ENCODE data around the gene STX1B.
"Not testable (repeated sequence)": the region's sequence is repeated elsewhere in the genome, so short reads cannot be mapped to it uniquely, and the experiment has no call there.

STX1B gene

DNA sequence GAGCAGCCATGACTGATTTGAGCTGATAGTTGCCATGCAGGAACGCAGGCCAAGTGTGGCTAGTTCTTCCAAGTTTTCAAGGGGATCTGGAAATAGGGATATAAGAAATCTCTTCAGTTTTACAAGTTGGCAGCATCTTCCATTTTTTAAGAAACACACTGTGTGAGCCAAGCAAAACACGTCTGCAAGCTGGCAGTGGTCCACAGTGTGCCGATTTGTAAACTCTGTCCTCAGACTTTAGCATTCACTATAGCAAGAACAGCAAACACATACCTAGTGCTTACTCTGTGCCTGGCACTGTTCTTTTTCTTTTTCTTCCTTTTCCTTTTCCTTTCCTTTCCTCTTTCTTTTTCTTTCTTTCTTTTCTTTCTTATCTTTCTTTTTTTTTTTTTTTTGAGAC lies 58.7 kb downstream of the STX1B start:
- DNase-seq (ENCODE audit: low spot score) = no peak

DNA sequence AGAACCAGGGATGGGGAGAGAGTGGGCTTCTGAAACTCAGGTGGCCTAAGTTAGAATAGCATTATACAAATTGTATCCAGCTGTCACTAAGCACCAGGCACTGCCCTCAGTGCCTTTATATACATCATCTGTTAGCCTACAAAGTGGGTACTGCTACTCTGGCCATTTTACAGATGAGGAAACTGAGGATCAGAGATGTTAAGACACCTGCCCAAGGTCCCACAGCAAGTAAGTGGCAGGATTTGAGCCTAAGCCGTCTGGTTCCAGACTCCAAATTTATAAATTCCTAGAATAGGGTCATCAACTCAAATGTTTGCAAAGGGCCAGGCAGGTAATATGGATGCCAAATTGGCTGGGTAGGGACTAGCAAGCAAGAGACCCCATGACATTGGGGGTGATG lies 59.2 kb downstream of the STX1B start:
- no peak for DNase-seq (ENCODE audit: low spot score)

DNA sequence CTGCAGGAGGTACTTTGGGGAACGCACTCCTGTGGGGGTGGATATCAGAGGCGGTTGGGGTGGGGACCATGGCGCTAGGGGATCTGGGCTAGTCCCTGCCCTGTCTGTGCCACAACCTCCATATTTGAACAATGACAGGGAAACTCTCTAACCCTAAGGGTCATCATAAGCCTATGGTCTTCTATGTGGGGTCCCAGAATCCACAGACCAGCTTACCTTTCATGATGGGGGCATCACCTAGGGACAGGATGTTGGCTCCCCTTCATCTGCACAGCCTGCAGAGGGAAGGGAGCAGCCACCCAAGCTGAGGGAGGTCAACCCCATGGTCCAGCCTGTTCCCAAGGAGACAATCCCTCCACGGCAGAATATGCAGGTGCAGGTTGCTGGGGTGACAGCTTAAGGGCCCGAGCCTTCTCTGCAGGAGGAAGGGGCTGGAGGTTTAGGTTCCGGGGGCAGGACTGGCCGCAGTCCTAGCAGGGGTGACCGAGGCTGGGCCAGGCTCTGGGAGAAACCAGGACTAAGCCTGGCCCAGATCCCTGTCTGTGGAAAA lies 59.8 kb downstream of the STX1B start:
- no peak for DNase-seq (ENCODE audit: low spot score)

DNA sequence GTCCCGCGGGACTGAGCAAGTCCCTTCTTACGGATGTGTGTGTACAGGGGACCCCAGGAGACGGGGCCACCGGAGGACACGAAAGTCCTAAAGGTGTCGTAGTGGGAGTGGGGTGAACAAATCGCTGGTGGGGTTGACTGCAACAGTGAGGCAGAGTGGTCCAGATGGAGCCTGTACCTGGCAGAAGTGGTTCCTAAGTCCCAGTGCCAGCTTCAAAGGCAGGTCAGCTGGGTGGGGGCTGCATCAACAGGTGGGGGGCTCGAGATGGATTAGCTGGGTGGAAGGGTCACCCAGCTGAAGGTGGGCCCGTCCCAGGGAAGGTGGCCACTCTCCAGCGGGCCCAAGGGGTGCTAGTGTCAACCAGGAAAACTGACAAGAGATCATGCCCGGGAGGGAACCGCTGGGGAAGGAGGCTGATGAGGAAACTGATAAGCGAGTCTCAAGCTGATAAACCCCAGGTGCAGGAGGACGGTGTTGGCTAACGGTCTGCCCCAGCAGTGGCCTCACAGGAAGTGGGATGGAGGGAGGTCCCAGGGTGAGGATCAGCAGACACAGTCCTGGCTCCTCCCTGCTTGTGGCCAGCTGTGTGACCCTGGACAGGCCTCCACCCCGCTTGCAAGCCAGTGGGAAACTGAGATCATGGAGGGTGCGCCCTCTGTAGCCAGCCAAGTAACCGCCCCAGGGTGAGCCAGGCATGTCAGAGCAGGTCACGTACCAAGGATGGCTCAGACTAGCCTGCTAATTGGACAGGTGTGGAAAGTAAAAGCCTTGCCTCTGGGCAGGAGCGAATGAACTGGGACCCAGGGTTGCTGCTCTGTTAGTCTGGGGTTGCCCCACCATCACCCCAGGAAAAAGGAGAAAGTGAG lies 60.6 kb downstream of the STX1B start:
- DNase-seq (ENCODE audit: low spot score) = peak; percentile 72

DNA sequence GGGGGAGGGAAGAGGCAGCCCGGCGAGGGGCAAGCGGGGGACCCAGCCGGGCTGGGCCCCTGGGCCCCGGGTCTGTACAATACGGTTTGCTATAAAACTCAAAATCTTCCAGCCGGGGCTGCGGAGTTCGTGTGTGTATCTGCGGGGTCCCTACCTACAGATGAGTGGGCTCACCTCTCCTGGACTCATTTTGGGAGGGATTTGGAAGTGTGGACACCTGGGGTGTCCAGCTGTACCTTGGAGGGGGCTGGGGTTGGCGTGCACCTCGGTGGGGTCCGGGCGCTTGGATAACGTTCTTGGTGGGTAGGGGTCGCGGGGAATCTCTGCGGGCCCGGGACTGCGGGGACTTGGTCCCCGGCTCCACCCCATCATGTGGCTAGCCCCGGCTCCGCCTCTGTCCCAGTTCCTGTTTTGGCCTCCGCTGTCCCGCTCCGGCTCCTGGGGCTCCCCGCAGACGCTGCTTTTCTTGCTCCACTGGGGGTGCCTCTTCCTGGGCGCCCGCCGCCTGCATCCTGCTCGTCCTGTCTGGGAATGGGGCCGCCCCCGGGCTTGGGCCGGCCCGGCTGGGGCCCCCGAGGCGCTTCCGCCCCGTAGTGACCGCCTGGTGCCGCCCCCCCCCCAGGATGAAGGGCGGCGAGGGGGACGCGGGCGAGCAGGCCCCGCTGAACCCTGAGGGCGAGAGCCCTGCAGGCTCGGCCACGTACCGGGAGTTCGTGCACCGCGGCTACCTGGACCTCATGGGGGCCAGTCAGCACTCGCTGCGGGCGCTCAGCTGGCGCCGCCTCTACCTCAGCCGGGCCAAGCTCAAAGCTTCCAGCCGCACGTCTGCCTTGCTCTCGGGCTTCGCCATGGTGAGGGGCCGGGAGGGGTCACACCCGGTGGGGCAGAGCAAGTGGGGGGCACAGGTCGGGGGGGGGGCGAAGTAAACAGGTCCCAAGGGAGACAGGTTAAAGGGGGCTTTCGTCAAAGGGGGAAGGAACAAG lies 61.5 kb downstream of the STX1B start, which contains the start of gene ORAI3:
Gene ORAI3 (plus strand): TSS at position 402 of the 983 bp plus-strand sequence. CDS start 222 bp downstream, at position 624.
- peak; percentile 65 for DNase-seq (ENCODE audit: low spot score)

DNA sequence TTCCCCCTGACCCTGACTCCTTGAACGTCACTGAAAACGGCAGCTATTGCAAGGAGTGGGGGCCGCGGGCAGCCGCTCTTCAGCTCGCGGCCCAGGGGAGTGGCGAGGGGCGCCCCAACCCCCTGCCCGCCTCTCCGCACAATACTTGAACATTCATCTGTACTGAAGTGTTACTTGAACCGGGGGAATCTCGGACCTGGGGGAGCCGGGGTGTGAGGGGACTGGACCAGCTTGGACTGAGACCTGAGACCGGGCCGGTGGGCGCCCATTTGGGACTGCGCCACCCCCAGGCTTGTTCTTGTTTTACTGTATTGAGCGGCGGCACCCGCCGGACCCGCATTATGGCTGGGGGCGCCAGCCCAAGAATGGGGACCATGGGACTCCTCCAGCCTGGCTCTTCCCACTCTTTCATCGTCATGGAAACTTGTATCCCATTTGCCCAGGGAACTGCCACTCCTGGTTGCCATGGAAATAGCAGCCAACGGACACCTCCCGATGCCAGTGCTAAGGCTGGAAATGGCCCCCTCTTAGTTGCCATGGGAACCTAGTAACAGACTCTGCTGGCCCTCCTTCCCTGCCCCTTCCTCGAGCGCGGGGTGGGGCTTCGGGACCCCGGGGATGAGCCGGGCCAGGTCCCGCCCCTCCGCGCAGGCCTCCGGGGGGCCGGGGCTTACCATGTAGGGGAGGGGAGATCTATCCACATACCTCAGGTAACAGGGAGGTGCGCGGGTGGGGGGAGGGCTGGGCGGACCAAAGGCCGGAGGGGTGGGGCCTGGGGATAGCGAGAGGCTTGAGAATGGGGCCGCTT lies 62.4 kb downstream of the STX1B start:
- DNase-seq (ENCODE audit: low spot score) = peak; percentile 98

DNA sequence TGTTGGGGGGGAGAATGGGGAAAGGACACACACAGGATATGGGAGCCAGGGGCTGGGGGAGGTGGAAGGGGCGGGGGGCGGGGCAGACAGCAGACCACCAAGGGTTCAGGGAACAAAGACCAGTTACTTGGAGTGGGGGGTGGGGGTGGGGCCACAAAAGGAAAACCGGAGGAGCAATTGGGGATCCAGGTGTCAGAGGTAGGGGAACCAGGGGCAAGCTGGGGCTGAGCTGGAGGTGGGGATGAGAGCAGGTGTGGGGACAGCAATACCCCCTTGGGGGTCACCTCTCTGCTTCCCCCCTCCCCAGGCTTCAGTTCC lies 62.9 kb downstream of the STX1B start:
- DNase-seq (ENCODE audit: low spot score) = no peak

DNA sequence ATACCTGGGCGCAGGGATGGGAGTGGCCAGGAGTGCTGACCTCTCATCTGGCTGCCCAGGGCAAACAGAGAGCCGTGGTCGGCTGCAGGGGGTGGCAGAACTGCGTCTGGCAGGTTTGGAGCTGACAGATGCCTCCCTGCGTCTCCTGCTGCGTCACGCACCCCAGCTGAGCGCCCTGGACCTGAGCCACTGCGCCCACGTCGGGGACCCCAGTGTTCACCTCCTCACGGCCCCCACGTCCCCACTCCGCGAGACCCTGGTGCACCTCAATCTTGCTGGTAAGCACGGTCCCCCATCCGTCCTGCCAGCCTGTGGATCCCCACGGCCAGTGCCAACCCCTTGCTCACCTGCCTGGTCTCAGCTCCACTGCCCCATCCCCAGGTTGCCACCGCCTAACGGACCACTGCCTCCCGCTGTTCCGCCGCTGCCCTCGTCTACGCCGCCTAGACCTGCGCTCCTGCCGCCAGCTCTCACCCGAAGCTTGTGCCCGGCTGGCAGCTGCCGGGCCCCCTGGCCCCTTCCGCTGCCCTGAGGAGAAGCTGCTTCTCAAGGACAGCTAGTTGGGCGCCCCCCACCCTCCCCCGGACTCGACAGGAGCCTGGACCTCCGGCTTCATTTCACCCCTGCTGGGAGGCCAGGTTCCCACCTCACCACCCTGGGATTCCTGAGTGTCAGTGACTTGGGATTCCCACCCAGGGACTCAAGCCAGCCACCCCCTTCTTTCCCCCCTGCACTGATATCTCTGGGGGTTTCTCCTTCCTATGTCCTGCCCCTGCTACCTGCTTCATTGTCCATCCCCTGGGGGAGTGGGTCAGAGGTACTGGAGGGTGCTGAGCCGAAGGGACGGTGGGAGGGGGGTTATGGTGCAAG lies 63.5 kb downstream of the STX1B start:
- DNase-seq (ENCODE audit: low spot score) = no peak

DNA sequence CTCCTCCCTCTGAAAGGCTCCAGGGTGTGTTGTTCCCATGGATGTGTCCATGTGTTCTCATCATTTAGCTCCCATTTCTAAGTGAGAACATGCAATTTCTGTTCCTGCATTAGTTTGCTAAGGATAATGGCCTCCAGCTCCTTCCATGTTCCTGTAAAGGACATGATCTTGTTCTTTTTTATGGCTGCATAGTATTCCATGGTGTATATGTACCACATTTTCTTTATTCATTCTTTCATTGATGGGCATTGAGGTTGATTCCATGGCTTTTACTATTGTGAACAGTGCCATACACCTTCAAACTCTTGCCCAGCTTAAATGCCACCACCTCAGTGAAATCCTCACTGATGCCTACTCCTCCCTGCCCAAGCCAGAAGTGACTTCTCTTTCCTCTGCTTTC lies 66.1 kb downstream of the STX1B start:
- DNase-seq (ENCODE audit: low spot score) = no peak

DNA sequence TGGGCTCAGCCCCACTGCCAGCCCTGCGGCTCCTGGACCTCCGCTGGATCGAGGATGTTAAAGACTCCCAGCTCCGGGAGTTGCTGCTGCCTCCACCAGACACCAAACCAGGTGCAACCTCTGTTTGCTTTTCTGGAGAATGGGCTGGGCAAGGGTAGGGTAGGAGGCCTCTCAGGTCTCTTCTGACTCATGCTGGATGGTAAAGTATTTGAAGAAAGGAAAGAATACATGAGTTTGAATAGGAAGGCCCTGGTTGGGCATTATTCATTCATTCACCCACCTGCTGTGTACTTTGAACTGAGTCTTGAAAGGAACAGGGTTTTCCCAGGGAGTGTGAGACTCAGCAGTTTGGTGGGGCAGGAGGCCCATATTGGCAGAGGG lies 68.0 kb downstream of the STX1B start:
- DNase-seq (ENCODE audit: low spot score) = no peak

DNA sequence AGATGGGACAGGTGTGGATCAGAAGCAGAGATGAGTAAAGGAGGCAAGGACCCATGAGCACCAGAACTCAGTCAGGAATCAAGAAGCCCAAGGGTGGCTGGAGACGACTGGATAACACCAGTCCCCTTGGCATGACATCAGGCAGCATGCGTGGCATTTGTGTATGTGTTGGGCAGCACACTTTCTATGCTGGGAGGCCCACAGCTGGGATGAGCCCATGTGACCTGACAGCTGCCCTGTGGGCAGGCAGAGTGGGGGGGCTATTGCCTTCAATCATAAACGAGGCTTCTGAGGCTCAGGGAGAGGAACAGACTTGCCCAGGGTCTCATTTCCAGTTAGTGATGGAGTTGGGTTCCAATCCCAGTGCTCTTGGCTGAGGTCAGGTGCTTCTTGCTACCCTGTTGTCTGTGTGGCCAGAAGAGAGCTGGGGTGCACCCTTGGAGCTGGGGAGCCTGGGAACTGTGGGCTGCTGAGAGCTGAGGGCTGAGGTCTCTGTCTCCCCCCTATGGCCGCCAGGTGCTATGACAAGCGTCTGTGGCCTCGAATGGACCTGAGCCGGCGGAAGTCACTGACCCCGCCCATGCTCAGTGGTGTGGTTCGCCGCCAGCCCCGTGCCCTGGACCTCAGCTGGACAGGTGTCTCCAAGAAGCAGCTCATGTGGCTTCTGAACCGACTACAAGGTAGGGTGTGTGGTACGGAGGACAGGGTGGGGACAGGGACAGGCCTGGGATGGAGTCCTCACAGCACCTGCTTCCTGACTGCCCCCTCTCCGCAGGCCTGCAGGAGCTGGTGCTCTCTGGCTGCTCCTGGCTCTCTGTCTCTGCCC lies 68.6 kb downstream of the STX1B start:
- peak; percentile 87 for DNase-seq (ENCODE audit: low spot score)

DNA sequence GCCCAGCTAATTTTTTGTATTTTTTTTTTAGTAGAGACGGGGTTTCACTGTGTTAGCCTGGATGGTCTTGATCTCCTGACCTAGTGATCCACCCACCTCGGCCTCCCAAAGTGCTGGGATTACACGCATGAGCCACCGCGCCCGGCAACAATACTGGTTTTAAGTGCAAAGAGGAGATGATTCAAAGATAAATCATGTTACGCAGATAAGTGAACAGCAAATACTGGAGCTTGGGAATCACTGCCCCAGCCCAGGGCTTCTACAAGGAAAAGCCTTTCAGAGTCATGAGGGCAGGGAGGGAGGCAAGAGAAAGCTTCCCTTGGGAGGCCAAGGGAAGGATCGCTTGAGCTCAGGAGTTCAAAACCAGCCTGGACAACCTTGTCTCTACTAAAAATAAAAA lies 70.9 kb downstream of the STX1B start:
- not testable (repeated sequence) for DNase-seq (ENCODE audit: low spot score)
